Measurements from ENCODE around the gene OSBP. TPM values are rescaled to one million over a fixed set of nuclear protein-coding genes. Genes with fewer than 3 reads are reported as not detected.
"Not testable (repeated sequence)": the region's sequence is repeated elsewhere in the genome, so short reads cannot be mapped to it uniquely, and the experiment has no call there.

Gene OSBP
- total RNA-seq, 1 donor from 2014 or later: 60.5 TPM

DNA sequence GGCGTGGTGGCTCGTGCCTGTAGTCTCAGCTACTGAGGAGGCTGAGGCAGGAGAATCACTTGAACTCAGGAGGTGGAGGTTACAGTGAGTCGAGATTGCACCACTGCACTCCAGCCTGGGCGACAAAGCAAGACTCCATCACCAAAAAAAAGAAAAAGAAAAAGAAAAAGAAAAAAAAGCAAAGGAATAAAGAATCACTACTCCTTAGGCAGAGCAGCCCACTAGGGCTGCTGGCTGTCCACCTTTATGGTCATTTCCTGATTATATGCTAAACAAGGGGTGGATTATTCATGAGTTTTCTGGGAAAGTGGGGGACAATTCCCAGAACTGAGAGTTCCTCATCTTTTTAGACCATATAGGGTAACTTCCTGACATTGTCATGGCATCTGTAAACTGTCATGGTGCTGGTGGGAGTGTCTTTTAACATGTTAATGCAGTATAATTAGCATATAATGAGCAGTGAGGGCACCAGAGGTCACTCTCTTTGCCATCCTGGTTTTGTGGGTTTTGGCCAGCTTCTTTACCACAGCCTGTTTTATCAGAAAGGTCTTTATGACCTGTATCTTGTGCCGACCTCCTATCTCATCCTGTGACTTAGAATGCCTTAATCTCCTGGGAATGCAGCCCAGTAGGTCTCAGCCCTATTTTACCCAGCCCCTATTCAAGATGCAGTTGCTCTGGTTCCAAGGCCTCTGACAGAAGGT is 67.8 kb downstream of the OSBP start:
- H3K9me3 ChIP-seq (ENCODE audit: control insufficient read depth in 3 of 3, low read length in 3 of 3); H3K36me3 ChIP-seq (ENCODE audit: control insufficient read depth in 3 of 3, insufficient read depth in 3 of 3, low read length in 3 of 3); H3K27ac ChIP-seq (ENCODE audit: low read depth, low read length): not testable (repeated sequence)

DNA sequence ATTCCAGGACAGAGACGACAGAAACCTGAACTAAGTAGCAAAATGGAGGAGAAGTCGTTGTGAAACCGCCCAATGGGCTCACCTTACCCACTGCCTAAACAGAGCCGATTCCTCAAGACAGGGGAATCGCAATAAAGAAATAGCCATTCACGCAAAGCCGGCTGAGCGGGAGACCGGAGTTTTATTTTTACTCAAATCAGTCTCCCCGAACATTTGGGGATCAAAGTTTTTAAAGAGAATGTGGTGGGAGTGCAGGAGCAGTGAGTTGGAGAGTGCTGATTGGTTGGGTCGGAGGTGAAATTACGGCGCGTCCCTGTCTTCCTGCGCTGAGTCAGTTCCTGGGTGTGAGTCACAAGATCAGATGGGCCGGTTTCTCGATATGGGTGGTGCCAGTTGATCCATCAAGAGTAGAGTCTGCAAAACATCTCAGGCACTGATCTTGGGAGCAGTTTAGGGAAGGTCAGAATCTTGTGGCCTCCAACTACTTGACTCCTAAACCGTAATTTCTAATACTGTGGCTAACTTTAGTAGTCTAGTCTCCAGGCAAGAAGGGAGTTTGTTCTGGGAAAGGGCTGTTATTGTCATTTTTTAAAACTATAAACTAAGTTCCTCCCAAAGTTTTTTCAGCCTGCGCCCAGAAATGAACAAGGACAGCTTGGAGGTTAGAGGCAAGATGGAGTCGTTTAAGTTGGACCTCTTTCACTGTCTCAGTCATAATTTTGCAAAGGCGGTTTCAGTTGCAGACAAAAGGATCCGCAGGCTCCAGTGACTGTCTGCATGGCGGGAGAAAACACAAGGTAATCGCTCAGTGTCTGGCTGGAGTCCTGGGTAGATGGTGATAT is 70.2 kb downstream of the OSBP start:
- H3K27ac ChIP-seq (ENCODE audit: low read depth, low read length): no peak overlapping the region
- H3K36me3 ChIP-seq (ENCODE audit: control insufficient read depth in 3 of 3, insufficient read depth in 3 of 3, low read length in 3 of 3): no peaks in the 10 kb centered on the region
- H3K4me3 ChIP-seq (ENCODE audit: low read length in 3 of 3): no peak overlapping the region
- H3K9me3 ChIP-seq (ENCODE audit: control insufficient read depth in 3 of 3, low read length in 3 of 3): no peaks in the 10 kb centered on the region
- peaks cover 0 to 1% (median 1%) of the 10 kb centered on the region in 3 donors for H3K4me1 ChIP-seq (ENCODE audit: control insufficient read depth in 3 of 3, insufficient read depth in 3 of 3, low read length in 3 of 3)
- H3K9ac ChIP-seq (ENCODE audit: low read depth in 1 of 3, low read length in 3 of 3): no peak overlapping the region
- H3K27me3 ChIP-seq (ENCODE audit: control insufficient read depth in 3 of 3, insufficient read depth in 3 of 3, low read length in 3 of 3): peaks cover 0 to 1% (median 0%) of the 10 kb centered on the region in 3 donors

More for the DNA sequence above, 67.8 kb downstream of the OSBP start:
- H3K4me1 ChIP-seq (ENCODE audit: control insufficient read depth in 3 of 3, insufficient read depth in 3 of 3, low read length in 3 of 3); H3K9ac ChIP-seq (ENCODE audit: low read depth in 1 of 3, low read length in 3 of 3); H3K4me3 ChIP-seq (ENCODE audit: low read length in 3 of 3); H3K27me3 ChIP-seq (ENCODE audit: control insufficient read depth in 3 of 3, insufficient read depth in 3 of 3, low read length in 3 of 3): not testable (repeated sequence)

DNA sequence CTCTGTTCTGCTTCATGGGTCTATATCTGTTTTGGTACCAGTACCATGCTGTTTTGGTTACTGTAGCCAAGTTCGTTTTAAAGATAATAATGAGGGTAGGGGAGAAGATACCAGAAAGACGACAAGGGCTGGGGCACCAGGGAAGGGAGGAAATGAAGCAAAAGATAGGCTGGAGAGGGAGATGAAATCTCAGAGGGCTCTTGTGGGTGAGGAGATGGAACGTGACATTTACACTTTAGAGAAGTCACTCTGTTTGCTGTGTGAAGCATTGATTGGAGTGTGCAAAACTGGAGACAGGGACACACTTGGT is 70.8 kb downstream of the OSBP start:
- no peaks in the 10 kb centered on the region for H3K27me3 ChIP-seq (ENCODE audit: control insufficient read depth in 3 of 3, insufficient read depth in 3 of 3, low read length in 3 of 3)
- no peaks in the 10 kb centered on the region for H3K9me3 ChIP-seq (ENCODE audit: control insufficient read depth in 3 of 3, low read length in 3 of 3)
- no peak overlapping the region for H3K4me3 ChIP-seq (ENCODE audit: low read length in 3 of 3)
- no peaks in the 10 kb centered on the region for H3K36me3 ChIP-seq (ENCODE audit: control insufficient read depth in 3 of 3, insufficient read depth in 3 of 3, low read length in 3 of 3)
- no peaks in the 10 kb centered on the region for H3K4me1 ChIP-seq (ENCODE audit: control insufficient read depth in 3 of 3, insufficient read depth in 3 of 3, low read length in 3 of 3)
- no peak overlapping the region for H3K9ac ChIP-seq (ENCODE audit: low read depth in 1 of 3, low read length in 3 of 3)
- no peak overlapping the region for H3K27ac ChIP-seq (ENCODE audit: low read depth, low read length)

DNA sequence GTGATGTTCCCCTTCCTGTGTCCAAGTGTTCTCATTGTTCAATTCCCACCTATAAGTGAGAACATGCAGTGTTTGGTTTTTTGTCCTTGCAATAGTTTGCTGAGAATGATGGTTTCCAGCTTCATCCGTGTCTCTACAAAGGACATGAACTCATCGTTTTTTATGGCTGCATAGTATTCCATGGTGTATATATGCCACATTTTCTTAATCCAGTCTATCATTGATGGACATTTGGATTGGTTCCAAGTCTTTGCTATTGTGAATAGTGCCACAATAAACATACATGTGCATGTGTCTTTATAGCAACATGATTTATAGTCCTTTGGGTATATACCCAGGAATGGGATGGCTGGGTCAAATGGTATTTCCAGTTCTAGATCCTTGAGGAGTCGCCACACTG is 71.9 kb downstream of the OSBP start:
- H3K9ac ChIP-seq (ENCODE audit: low read depth in 1 of 3, low read length in 3 of 3); H3K9me3 ChIP-seq (ENCODE audit: control insufficient read depth in 3 of 3, low read length in 3 of 3); H3K4me3 ChIP-seq (ENCODE audit: low read length in 3 of 3); H3K27ac ChIP-seq (ENCODE audit: low read depth, low read length); H3K27me3 ChIP-seq (ENCODE audit: control insufficient read depth in 3 of 3, insufficient read depth in 3 of 3, low read length in 3 of 3); H3K4me1 ChIP-seq (ENCODE audit: control insufficient read depth in 3 of 3, insufficient read depth in 3 of 3, low read length in 3 of 3); H3K36me3 ChIP-seq (ENCODE audit: control insufficient read depth in 3 of 3, insufficient read depth in 3 of 3, low read length in 3 of 3): not testable (repeated sequence)

DNA sequence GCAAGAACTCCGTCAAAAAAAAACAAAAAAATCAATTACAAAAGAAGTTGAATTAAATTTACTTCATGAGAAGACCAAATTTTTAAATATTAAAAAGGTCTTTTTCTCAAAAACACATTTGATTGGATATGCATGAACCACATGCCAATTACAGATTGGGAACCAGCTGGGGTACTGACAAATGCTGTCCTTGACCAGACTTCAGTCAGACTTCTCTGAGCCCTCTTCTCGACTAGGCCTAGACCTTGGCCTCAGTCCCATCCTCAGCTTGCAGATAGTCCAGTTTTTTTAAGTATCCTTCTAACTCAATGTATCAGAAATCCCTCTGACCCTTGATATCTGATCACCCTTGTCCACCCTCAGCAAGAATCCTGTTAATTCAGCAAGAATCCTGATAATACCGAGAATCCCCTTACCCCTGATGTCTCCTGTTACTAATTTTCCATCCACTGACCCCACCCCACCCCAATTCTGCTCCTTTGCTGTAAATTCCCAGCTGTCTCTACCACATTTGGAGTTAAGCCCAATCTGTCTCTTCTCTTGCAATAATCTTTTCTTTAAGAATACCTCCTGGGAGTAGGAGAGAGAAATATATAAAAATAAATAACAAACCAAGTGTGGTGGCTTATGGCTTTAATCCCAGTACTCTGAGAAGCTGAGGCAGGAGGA is 73.3 kb downstream of the OSBP start:
- H3K36me3 ChIP-seq (ENCODE audit: control insufficient read depth in 3 of 3, insufficient read depth in 3 of 3, low read length in 3 of 3): no peaks in the 10 kb centered on the region
- no peaks in the 10 kb centered on the region for H3K27me3 ChIP-seq (ENCODE audit: control insufficient read depth in 3 of 3, insufficient read depth in 3 of 3, low read length in 3 of 3)
- H3K9me3 ChIP-seq (ENCODE audit: control insufficient read depth in 3 of 3, low read length in 3 of 3): no peaks in the 10 kb centered on the region
- H3K4me1 ChIP-seq (ENCODE audit: control insufficient read depth in 3 of 3, insufficient read depth in 3 of 3, low read length in 3 of 3): peaks cover 0 to 4% (median 3%) of the 10 kb centered on the region in 3 donors
- H3K9ac ChIP-seq (ENCODE audit: low read depth in 1 of 3, low read length in 3 of 3): no peak overlapping the region
- no peak overlapping the region for H3K27ac ChIP-seq (ENCODE audit: low read depth, low read length)
- no peak overlapping the region for H3K4me3 ChIP-seq (ENCODE audit: low read length in 3 of 3)

DNA sequence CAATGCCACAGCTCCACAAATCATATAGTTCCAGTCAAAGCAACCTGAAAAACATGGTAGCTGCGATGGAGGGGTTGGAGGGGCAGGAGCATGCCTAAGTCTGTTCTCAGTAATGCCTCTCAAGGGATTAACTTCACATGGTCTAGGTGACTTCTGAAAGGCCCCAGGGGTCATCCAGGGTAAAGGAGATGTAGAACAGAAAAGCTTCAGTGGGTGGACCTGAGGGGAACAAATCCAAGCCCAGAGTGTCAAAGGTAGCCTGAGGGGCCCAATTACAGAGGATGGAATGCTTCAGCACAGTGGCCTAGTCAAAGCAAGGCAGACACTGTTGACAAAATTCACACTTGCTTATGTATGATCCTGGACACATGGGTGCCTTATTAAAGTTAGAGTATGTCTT is 80.9 kb downstream of the OSBP start:
- Histone ChIP-seq H3K36me3 (ENCODE audit: control insufficient read depth in 3 of 3, insufficient read depth in 3 of 3, low read length in 3 of 3) (no peaks in the 10 kb centered on the region), H3K27me3 (ENCODE audit: control insufficient read depth in 3 of 3, insufficient read depth in 3 of 3, low read length in 3 of 3) (no peaks in the 10 kb centered on the region), H3K9ac (ENCODE audit: low read depth in 1 of 3, low read length in 3 of 3) (no peak overlapping the region), H3K9me3 (ENCODE audit: control insufficient read depth in 3 of 3, low read length in 3 of 3) (no peaks in the 10 kb centered on the region), H3K4me3 (ENCODE audit: low read length in 3 of 3) (no peak overlapping the region), H3K4me1 (ENCODE audit: control insufficient read depth in 3 of 3, insufficient read depth in 3 of 3, low read length in 3 of 3) (peaks cover 0 to 4% (median 3%) of the 10 kb centered on the region in 3 donors), H3K27ac (ENCODE audit: low read depth, low read length) (no peak overlapping the region)

DNA sequence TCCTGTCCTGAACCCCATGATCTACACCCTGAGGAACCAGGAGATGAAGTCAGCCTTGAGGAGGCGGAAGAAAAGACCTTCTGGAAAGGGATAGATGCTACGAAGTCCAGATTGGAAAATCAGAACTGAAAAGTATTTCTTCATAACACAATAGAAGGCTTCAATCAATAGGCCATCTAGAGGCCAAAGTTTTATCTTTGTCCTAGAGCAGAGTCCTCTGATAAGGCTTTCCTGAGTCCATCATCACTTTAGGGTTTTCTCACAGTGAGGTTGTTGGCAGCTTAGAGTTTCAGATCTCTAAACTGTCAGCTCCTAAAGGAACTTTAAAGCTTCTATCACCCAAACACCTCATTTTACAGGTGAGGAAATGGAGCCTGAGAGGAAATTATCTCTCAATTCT is 83.0 kb downstream of the OSBP start:
- Histone ChIP-seq H3K4me1 (ENCODE audit: control insufficient read depth in 3 of 3, insufficient read depth in 3 of 3, low read length in 3 of 3) (peaks cover 0 to under 1% (median under 1%) of the 10 kb centered on the region in 3 donors), H3K27me3 (ENCODE audit: control insufficient read depth in 3 of 3, insufficient read depth in 3 of 3, low read length in 3 of 3) (no peaks in the 10 kb centered on the region), H3K27ac (ENCODE audit: low read depth, low read length) (no peak overlapping the region), H3K4me3 (ENCODE audit: low read length in 3 of 3) (no peak overlapping the region), H3K36me3 (ENCODE audit: control insufficient read depth in 3 of 3, insufficient read depth in 3 of 3, low read length in 3 of 3) (no peaks in the 10 kb centered on the region), H3K9ac (ENCODE audit: low read depth in 1 of 3, low read length in 3 of 3) (no peak overlapping the region), H3K9me3 (ENCODE audit: control insufficient read depth in 3 of 3, low read length in 3 of 3) (no peaks in the 10 kb centered on the region)

DNA sequence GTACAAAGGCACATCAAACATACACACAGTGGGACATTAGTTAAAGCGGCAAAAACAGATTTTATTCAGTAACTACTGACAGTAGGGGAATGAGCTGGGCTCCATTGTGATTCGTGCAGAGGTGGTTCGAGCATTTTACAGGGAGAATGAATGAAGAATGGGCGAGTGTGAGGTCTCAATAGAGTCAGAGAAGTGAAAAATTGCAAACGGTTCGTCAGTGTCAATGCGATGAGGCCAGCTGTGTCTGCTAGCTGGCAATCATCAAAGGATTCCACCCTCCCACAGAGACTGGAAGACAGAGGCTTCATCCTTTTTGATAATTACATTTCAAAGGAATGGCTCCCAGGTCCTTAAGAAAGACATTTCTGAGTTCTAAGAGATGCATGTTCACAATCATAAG is 86.9 kb downstream of the OSBP start:
- Histone ChIP-seq H3K9me3 (ENCODE audit: control insufficient read depth in 3 of 3, low read length in 3 of 3) (no peaks in the 10 kb centered on the region), H3K27me3 (ENCODE audit: control insufficient read depth in 3 of 3, insufficient read depth in 3 of 3, low read length in 3 of 3) (no peaks in the 10 kb centered on the region), H3K9ac (ENCODE audit: low read depth in 1 of 3, low read length in 3 of 3) (no peak overlapping the region), H3K4me3 (ENCODE audit: low read length in 3 of 3) (no peak overlapping the region), H3K27ac (ENCODE audit: low read depth, low read length) (no peak overlapping the region), H3K4me1 (ENCODE audit: control insufficient read depth in 3 of 3, insufficient read depth in 3 of 3, low read length in 3 of 3) (no peaks in the 10 kb centered on the region), H3K36me3 (ENCODE audit: control insufficient read depth in 3 of 3, insufficient read depth in 3 of 3, low read length in 3 of 3) (no peaks in the 10 kb centered on the region)
